Epithelial cell of prostate (primary cell): ENCODE data around the gene SSBP3.
"Not testable (repeated sequence)": the region's sequence is repeated elsewhere in the genome, so short reads cannot be mapped to it uniquely, and the experiment has no call there.

Experiments used
- DNase-seq: peaks from one replicate; pipeline ENCODE4 v3.0.0-alpha.2; 2011; ENCODE audit warnings: low read depth, low spot score
- H3K27ac ChIP-seq: fragments of 450-650 bp; 2 replicates; pipeline ENCODE4 v1.5.1; 2017; ENCODE audit warnings: mild to moderate bottlenecking

The SSBP3 gene

GRCh38 chr1:54238353-54239034 lies 167.7 kb downstream of the SSBP3 start:
- no peak for DNase-seq
- H3K27ac ChIP-seq, result no peak overlapping the region

GRCh38 chr1:54237586-54237985 lies 168.6 kb downstream of the SSBP3 start:
- DNase-seq, result no peak
- no peak overlapping the region for H3K27ac ChIP-seq

GRCh38 chr1:54234284-54234683 lies 171.9 kb downstream of the SSBP3 start:
- H3K27ac ChIP-seq, result no peak overlapping the region
- DNase-seq, result no peak

GRCh38 chr1:54233196-54233595 lies 173.0 kb downstream of the SSBP3 start:
- not testable (repeated sequence) for H3K27ac ChIP-seq

GRCh38 chr1:54230507-54231339 lies 175.5 kb downstream of the SSBP3 start:
- DNase-seq, result no peak

More at GRCh38 chr1:54233196-54233595, 173.0 kb downstream of the SSBP3 start:
- DNase-seq, result not testable (repeated sequence)

GRCh38 chr1:54229281-54229891 lies 176.8 kb downstream of the SSBP3 start:
- no peak for DNase-seq
- no peak overlapping the region for H3K27ac ChIP-seq

More at GRCh38 chr1:54230507-54231339, 175.5 kb downstream of the SSBP3 start:
- H3K27ac ChIP-seq, result no peak overlapping the region

GRCh38 chr1:54228638-54229079 lies 177.5 kb downstream of the SSBP3 start:
- DNase-seq, result no peak
- H3K27ac ChIP-seq, result no peak overlapping the region

GRCh38 chr1:54227891-54228310 lies 178.3 kb downstream of the SSBP3 start:
- H3K27ac ChIP-seq, result no peak overlapping the region

GRCh38 chr1:54227091-54227602 lies 179.0 kb downstream of the SSBP3 start:
- no peak for DNase-seq
- H3K27ac ChIP-seq, result no peak overlapping the region

More at GRCh38 chr1:54227891-54228310, 178.3 kb downstream of the SSBP3 start:
- no peak for DNase-seq

- H3K27ac ChIP-seq, result no peak overlapping the region
- DNase-seq, result no peak
Measured at GRCh38 chr1:54225986-54226559, 180.1 kb downstream of the SSBP3 start.

GRCh38 chr1:54225378-54225777 lies 180.8 kb downstream of the SSBP3 start:
- no peak for DNase-seq
- H3K27ac ChIP-seq, result no peak overlapping the region

GRCh38 chr1:54224233-54224632 lies 182.0 kb downstream of the SSBP3 start:
- H3K27ac ChIP-seq, result no peak overlapping the region
- no peak for DNase-seq

GRCh38 chr1:54223441-54224202 lies 182.6 kb downstream of the SSBP3 start:
- DNase-seq, result no peak
- H3K27ac ChIP-seq, result no peak overlapping the region

- DNase-seq, result no peak
- no peak overlapping the region for H3K27ac ChIP-seq
Measured at GRCh38 chr1:54222711-54223110, 183.5 kb downstream of the SSBP3 start.

GRCh38 chr1:54221867-54222484 lies 184.2 kb downstream of the SSBP3 start:
- no peak overlapping the region for H3K27ac ChIP-seq
- no peak for DNase-seq

GRCh38 chr1:54221113-54221834 lies 184.9 kb downstream of the SSBP3 start:
- H3K27ac ChIP-seq, result no peak overlapping the region
- no peak for DNase-seq

GRCh38 chr1:54220004-54220811 lies 186.0 kb downstream of the SSBP3 start:
- no peak overlapping the region for H3K27ac ChIP-seq

GRCh38 chr1:54219688-54220003 lies 186.5 kb downstream of the SSBP3 start:
- no peak for DNase-seq
- H3K27ac ChIP-seq, result no peak overlapping the region

More at GRCh38 chr1:54220004-54220811, 186.0 kb downstream of the SSBP3 start:
- no peak for DNase-seq
